GM23338 (cell line): ENCODE measurements around the gene BTBD16. TPM values are rescaled to one million over a fixed set of nuclear protein-coding genes. Genes with fewer than 3 reads are reported as not detected.

ENCODE experiments used
- ATAC-seq: fragments of 200-7000 bp; cut with Tn5 transposase; 3 replicates; pipeline ENCODE4 v1.9.1; 2020
- DNase-seq: peaks from one replicate; pipeline ENCODE4 v3.0.0-alpha.2; 2015; ENCODE audit warnings: low spot score
- H2AFZ ChIP-seq: fragments of 200-600 bp; sonication (generic); 2 replicates; pipeline ENCODE4 v1.8.0; 2016; ENCODE audit warnings: antibody characterized with exemption, mild to moderate bottlenecking, moderate library complexity
- H3F3A ChIP-seq: fragments of 200-600 bp; sonication (generic); replicated peaks from 2 replicates; pipeline ENCODE4 v1.8.0; 2017; ENCODE audit warnings: antibody characterized with exemption, mixed run types, low read depth
- H3K27ac ChIP-seq: fragments of 200-600 bp; sonication (generic); 2 replicates; pipeline ENCODE4 v1.6.1; 2016; ENCODE audit warnings: low read depth
- H3K27me3 ChIP-seq: fragments of 200-600 bp; sonication (generic); 2 replicates; pipeline ENCODE4 v1.8.0; 2016; ENCODE audit warnings: mild to moderate bottlenecking, mixed run types, moderate library complexity; ENCODE audit not compliant: insufficient read depth
- H3K36me3 ChIP-seq: fragments of 200-600 bp; sonication (generic); 2 replicates; pipeline ENCODE4 v1.8.0; 2016; ENCODE audit warnings: mild to moderate bottlenecking; ENCODE audit not compliant: insufficient read depth
- H3K4me1 ChIP-seq: fragments of 200-600 bp; sonication (generic); 2 replicates; pipeline ENCODE4 v1.8.0; 2016; ENCODE audit warnings: mild to moderate bottlenecking, moderate library complexity; ENCODE audit not compliant: insufficient read depth
- H3K4me2 ChIP-seq: fragments of 200-600 bp; sonication (generic); 2 replicates; pipeline ENCODE4 v1.7.1; 2017; ENCODE audit warnings: mixed run types
- H3K4me3 ChIP-seq: fragments of 200-600 bp; sonication (generic); 2 replicates; pipeline ENCODE4 v1.6.1; 2016; ENCODE audit warnings: mixed run types
- H3K79me2 ChIP-seq: fragments of 200-600 bp; sonication (generic); replicated peaks from 2 replicates; pipeline ENCODE4 v1.8.0; 2017; ENCODE audit warnings: mild to moderate bottlenecking; ENCODE audit not compliant: insufficient read depth
- H3K9me2 ChIP-seq: fragments of 200-600 bp; sonication (generic); 2 replicates; pipeline ENCODE4 v1.8.0; 2017; ENCODE audit not compliant: insufficient read depth
- H4K20me1 ChIP-seq: fragments of 200-600 bp; sonication (generic); replicated peaks from 2 replicates; pipeline ENCODE4 v1.8.0; 2017; ENCODE audit warnings: mild to moderate bottlenecking; ENCODE audit not compliant: insufficient read depth
- H3K27ac Mint-ChIP-seq: 2 replicates; pipeline ENCODE4 v1.8.0; 2020; ENCODE audit warnings: inconsistent platforms, mild to moderate bottlenecking, moderate library complexity, mixed read lengths
- H3K27me3 Mint-ChIP-seq: 3 replicates; pipeline ENCODE4 v1.8.0; 2022; ENCODE audit warnings: low read depth, mild to moderate bottlenecking, moderate library complexity, mixed read lengths, inconsistent platforms; ENCODE audit not compliant: insufficient read depth, poor library complexity
- H3K36me3 Mint-ChIP-seq: 3 replicates; pipeline ENCODE4 v1.8.0; 2021; ENCODE audit warnings: low read depth, mild to moderate bottlenecking, inconsistent platforms, moderate library complexity, mixed read lengths
- H3K4me1 Mint-ChIP-seq: 3 replicates; pipeline ENCODE4 v1.8.0; 2020; ENCODE audit warnings: mild to moderate bottlenecking, inconsistent platforms, mixed read lengths
- H3K4me3 Mint-ChIP-seq: 3 replicates; pipeline ENCODE4 v1.8.0; 2021; ENCODE audit warnings: moderate library complexity, mild to moderate bottlenecking, inconsistent platforms, mixed read lengths
- H3K9me3 Mint-ChIP-seq: 3 replicates; pipeline ENCODE4 v1.8.0; 2020; ENCODE audit warnings: moderate library complexity, mild to moderate bottlenecking, inconsistent platforms, mixed read lengths
- CREB1 ChIP-seq: fragments of 250-450 bp; sonication (Bioruptor Pico); IDR thresholded peaks from 2 replicates; pipeline ENCODE4 v1.5.0; 2020; ENCODE audit warnings: low read depth, mild to moderate bottlenecking, moderate library complexity
- EZH2phosphoT487 ChIP-seq: fragments of 200-600 bp; sonication (generic); IDR thresholded peaks from one replicate; pipeline ENCODE4 v1.8.1; 2018; ENCODE audit warnings: antibody characterized with exemption; ENCODE audit not compliant: unreplicated experiment
- POLR2AphosphoS5 ChIP-seq: IDR thresholded peaks from 2 replicates; pipeline ENCODE4 v1.6.1; 2016; ENCODE audit warnings: antibody characterized with exemption, low read depth
- STAT1 ChIP-seq: IDR thresholded peaks from one replicate; pipeline ENCODE4 v1.6.1; 2016; ENCODE audit warnings: antibody characterized with exemption; ENCODE audit not compliant: unreplicated experiment
- ZNF114 ChIP-seq: fragments of 250-450 bp; sonication (Bioruptor Pico); IDR thresholded peaks from 2 replicates; pipeline ENCODE4 v1.5.0; 2020; ENCODE audit warnings: mild to moderate bottlenecking, moderate library complexity
- ZNF331 ChIP-seq: fragments of 250-450 bp; sonication (Bioruptor Pico); IDR thresholded peaks from 2 replicates; pipeline ENCODE4 v1.5.0; 2020; ENCODE audit warnings: low read depth, mild to moderate bottlenecking, moderate library complexity
- polyA plus RNA-seq: library from polyadenylated mRNA; unstranded; fragments of >200 nt; fragmentation: Nextera tagmentation; extraction: Ambion mirVana; gene quantifications from 2 replicates; pipeline ENCODE4 v1.2.1, GENCODE V29; 2016
- total RNA-seq: library from RNA; depleted of rRNA; stranded (reverse); fragments of >200 nt; shearing (Covaris generic); gene quantifications from 2 replicates; pipeline ENCODE4 v1.2.3, GENCODE V29; 2014
- TF ChIP-seq, protein P1 (sequence below): IDR thresholded peaks from 2 replicates; pipeline ENCODE4 v1.6.1; 2016; ENCODE audit warnings: antibody characterized with exemption
- TF ChIP-seq, protein P2 (sequence below): IDR thresholded peaks from one replicate; pipeline ENCODE4 v1.6.1; 2018; ENCODE audit warnings: antibody characterized with exemption; ENCODE audit not compliant: unreplicated experiment
- TF ChIP-seq, protein P3 (sequence below), 2 experiments: fragments of 200-600 bp in 1 of 2; sonication (generic) in 1 of 2; conservative IDR thresholded peaks; 2 replicates each; pipeline versions ENCODE4 v1.5.1 to v1.6.1; 2016 to 2017; ENCODE audit warnings: antibody characterized with exemption in 2 of 2, low read depth in 2 of 2, mild to moderate bottlenecking in 2 of 2, moderate library complexity in 1 of 2

Gene BTBD16
- total and polyA plus RNA-seq, 2 experiments from 2014 or later, result not detected

DNA sequence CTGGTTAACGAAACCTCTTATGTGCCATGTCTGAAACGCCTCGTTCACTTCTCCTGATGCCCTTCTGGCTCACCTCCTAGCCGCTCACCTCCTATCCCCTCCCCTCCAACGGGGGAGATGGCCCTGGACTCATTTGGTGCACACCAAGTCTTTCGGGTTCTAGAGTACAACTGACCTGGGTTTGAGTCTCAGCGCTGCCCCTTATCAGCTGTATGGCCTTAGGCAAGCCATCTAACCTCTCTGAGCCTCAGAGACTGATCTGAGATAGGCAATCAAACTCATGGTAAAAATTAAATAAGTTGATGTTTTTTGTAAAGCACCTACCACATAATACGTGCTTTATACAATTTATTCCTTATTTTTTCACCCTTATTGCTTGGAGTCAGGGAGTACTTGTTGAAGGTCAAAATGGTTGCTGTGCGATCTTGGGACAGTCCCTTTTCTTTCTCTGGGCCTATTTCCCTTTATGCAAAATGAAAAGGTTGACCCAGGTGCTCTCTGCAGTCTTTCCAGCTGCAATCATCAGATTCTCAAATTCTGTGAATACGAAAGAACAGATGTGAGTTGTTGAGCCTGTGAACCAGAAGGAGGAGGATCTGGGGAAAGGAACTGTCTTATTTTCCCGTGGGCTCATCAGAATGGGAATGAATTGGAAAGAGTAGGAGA is 72.2 kb downstream of the BTBD16 start (continued):
- TF ChIP-seq, protein P1, sequence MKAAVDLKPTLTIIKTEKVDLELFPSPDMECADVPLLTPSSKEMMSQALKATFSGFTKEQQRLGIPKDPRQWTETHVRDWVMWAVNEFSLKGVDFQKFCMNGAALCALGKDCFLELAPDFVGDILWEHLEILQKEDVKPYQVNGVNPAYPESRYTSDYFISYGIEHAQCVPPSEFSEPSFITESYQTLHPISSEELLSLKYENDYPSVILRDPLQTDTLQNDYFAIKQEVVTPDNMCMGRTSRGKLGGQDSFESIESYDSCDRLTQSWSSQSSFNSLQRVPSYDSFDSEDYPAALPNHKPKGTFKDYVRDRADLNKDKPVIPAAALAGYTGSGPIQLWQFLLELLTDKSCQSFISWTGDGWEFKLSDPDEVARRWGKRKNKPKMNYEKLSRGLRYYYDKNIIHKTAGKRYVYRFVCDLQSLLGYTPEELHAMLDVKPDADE, result no peak
- TF ChIP-seq STAT1 (no peak), CREB1 (CRISPR knock-in tag) (no peak), ZNF331 (CRISPR knock-in tag) (no peak), EZH2phosphoT487 (no peak), ZNF114 (CRISPR knock-in tag) (no peak), POLR2AphosphoS5 (no peak)
- TF ChIP-seq, protein P2, sequence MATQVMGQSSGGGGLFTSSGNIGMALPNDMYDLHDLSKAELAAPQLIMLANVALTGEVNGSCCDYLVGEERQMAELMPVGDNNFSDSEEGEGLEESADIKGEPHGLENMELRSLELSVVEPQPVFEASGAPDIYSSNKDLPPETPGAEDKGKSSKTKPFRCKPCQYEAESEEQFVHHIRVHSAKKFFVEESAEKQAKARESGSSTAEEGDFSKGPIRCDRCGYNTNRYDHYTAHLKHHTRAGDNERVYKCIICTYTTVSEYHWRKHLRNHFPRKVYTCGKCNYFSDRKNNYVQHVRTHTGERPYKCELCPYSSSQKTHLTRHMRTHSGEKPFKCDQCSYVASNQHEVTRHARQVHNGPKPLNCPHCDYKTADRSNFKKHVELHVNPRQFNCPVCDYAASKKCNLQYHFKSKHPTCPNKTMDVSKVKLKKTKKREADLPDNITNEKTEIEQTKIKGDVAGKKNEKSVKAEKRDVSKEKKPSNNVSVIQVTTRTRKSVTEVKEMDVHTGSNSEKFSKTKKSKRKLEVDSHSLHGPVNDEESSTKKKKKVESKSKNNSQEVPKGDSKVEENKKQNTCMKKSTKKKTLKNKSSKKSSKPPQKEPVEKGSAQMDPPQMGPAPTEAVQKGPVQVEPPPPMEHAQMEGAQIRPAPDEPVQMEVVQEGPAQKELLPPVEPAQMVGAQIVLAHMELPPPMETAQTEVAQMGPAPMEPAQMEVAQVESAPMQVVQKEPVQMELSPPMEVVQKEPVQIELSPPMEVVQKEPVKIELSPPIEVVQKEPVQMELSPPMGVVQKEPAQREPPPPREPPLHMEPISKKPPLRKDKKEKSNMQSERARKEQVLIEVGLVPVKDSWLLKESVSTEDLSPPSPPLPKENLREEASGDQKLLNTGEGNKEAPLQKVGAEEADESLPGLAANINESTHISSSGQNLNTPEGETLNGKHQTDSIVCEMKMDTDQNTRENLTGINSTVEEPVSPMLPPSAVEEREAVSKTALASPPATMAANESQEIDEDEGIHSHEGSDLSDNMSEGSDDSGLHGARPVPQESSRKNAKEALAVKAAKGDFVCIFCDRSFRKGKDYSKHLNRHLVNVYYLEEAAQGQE, result no peak
- TF ChIP-seq, protein P3, sequence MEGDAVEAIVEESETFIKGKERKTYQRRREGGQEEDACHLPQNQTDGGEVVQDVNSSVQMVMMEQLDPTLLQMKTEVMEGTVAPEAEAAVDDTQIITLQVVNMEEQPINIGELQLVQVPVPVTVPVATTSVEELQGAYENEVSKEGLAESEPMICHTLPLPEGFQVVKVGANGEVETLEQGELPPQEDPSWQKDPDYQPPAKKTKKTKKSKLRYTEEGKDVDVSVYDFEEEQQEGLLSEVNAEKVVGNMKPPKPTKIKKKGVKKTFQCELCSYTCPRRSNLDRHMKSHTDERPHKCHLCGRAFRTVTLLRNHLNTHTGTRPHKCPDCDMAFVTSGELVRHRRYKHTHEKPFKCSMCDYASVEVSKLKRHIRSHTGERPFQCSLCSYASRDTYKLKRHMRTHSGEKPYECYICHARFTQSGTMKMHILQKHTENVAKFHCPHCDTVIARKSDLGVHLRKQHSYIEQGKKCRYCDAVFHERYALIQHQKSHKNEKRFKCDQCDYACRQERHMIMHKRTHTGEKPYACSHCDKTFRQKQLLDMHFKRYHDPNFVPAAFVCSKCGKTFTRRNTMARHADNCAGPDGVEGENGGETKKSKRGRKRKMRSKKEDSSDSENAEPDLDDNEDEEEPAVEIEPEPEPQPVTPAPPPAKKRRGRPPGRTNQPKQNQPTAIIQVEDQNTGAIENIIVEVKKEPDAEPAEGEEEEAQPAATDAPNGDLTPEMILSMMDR (conservative IDR thresholded peaks at IDR 0.05; ENCODE audit: low read depth in 2 of 2), result no peak

DNA sequence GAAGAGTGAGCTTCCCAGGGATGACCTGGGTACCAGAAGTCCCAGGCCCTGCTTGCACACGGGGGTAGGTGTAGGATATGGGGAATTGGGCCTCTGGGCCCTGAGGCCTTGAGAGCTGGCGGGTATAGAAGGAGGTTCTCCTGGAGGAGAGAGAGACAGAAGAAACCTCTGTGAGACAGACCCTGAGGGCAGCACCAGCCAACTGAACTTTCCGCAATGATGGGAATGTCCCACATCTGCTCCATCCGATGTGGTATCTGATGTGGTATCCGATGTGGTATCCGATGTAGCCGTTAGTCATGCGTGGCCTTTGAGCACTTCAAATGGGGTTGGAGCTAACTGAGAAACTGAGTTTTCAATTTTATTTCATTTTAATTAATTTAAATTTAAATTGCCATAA is 72.8 kb downstream of the BTBD16 start:
- ATAC-seq (no peak), DNase-seq (no peak)
- Mint-ChIP-seq H3K36me3 (peaks cover 33% of the 10 kb centered on the region), H3K4me1 (peaks cover 36% of the 10 kb centered on the region), H3K4me3 (no peak overlapping the region), H3K27ac (no peak overlapping the region), H3K27me3 (peaks cover 5% of the 10 kb centered on the region), H3K9me3 (peaks cover 35% of the 10 kb centered on the region)
- Histone ChIP-seq H2AFZ (no peak overlapping the region), H3K4me3 (no peak overlapping the region), H3K4me1 (no peaks in the 10 kb centered on the region; the same call in 1 of the 2 replicates), H3K36me3 (no peaks in the 10 kb centered on the region), H3K9me2 (no peaks in the 10 kb centered on the region), H3F3A (0 out of 2 replicates have a peak, but pooled peaks cover 3% of the 10 kb centered on the region), H3K4me2 (no peak overlapping the region), H3K79me2 (no peaks in the 10 kb centered on the region), H3K27ac (no peak overlapping the region), H4K20me1 (no peaks in the 10 kb centered on the region), H3K27me3 (no peaks in the 10 kb centered on the region)
- TF ChIP-seq, protein P2, result no peak
- no peak for TF ChIP-seq EZH2phosphoT487
